Skeletal muscle tissue (tissue), 4 donors: ENCODE data around the gene IFT80. TPM values are rescaled to one million over a fixed set of nuclear protein-coding genes. Genes with fewer than 3 reads are reported as not detected.
A peak's percentile ranks its signal among the peaks of the same experiment; 100 is the strongest.

ENCODE experiments used
- H3K27ac ChIP-seq: one replicate; pipeline ENCODE4 v1.7.0; 2013; ENCODE audit warnings: mild to moderate bottlenecking, low read depth, low read length, inconsistent platforms
- H3K27me3 ChIP-seq, 3 donors: one replicate each; pipeline ENCODE4 v1.7.0; 2013; ENCODE audit warnings: low read length in 3 of 3; ENCODE audit not compliant: control insufficient read depth in 3 of 3, insufficient read depth in 3 of 3
- H3K36me3 ChIP-seq, 3 donors: one replicate each; pipeline ENCODE4 v1.7.0; 2013; ENCODE audit warnings: low read length in 3 of 3; ENCODE audit not compliant: control insufficient read depth in 3 of 3, insufficient read depth in 3 of 3
- H3K4me1 ChIP-seq, 3 donors: one replicate each; pipeline ENCODE4 v1.7.0; 2013; ENCODE audit warnings: low read length in 3 of 3, mild to moderate bottlenecking in 3 of 3; ENCODE audit not compliant: control insufficient read depth in 3 of 3, insufficient read depth in 3 of 3
- H3K4me3 ChIP-seq, 3 donors: one replicate each; pipeline ENCODE4 v1.7.0; 2013; ENCODE audit warnings: low read length in 3 of 3
- H3K9ac ChIP-seq, 3 donors: one replicate each; pipeline ENCODE4 v1.7.0; 2013; ENCODE audit warnings: low read length in 3 of 3, mild to moderate bottlenecking in 3 of 3, moderate library complexity in 2 of 3, low read depth in 1 of 3
- H3K9me3 ChIP-seq, 3 donors: one replicate each; pipeline ENCODE4 v1.7.0; 2013; ENCODE audit warnings: low read length in 3 of 3; ENCODE audit not compliant: control insufficient read depth in 3 of 3
- total RNA-seq: library from RNA; depleted of rRNA; stranded (reverse); fragments of >200 nt; gene quantifications from one replicate; pipeline ENCODE4 v1.2.3, GENCODE V29; 2014
- donor health status: Osteomylitis.

IFT80 gene
- total RNA-seq, 1 donor from 2014 or later, result 19.8 TPM

- H3K4me1 ChIP-seq, result no peaks in the 10 kb centered on the region
- no peaks in the 10 kb centered on the region for H3K27me3 ChIP-seq
- no peaks in the 10 kb centered on the region for H3K9me3 ChIP-seq
- H3K9ac ChIP-seq, result no peak overlapping the region
- no peak overlapping the region for H3K27ac ChIP-seq
- H3K36me3 ChIP-seq, result peaks cover 11 to 41% (median 37%) of the 10 kb centered on the region in 3 donors
- no peak overlapping the region for H3K4me3 ChIP-seq
Measured at GRCh38 chr3:160427832-160428424, 28.9 kb upstream of the IFT80 start.

GRCh38 chr3:160417311-160417710, 18.3 kb upstream of the IFT80 start:
- H3K9me3 ChIP-seq, result no peaks in the 10 kb centered on the region
- no peak overlapping the region for H3K27ac ChIP-seq
- H3K9ac ChIP-seq, result no peak overlapping the region
- no peaks in the 10 kb centered on the region for H3K4me1 ChIP-seq
- no peak overlapping the region for H3K4me3 ChIP-seq
- H3K27me3 ChIP-seq, result no peaks in the 10 kb centered on the region
- H3K36me3 ChIP-seq, result peaks cover 5 to 29% (median 20%) of the 10 kb centered on the region in 3 donors

GRCh38 chr3:160413613-160414248, 14.7 kb upstream of the IFT80 start:
- H3K27ac ChIP-seq, result no peak overlapping the region
- H3K4me3 ChIP-seq, result no peak overlapping the region
- peaks cover 0 to 19% (median 18%) of the 10 kb centered on the region in 3 donors for H3K36me3 ChIP-seq
- H3K9me3 ChIP-seq, result no peaks in the 10 kb centered on the region
- H3K4me1 ChIP-seq, result no peaks in the 10 kb centered on the region
- no peaks in the 10 kb centered on the region for H3K27me3 ChIP-seq
- no peak overlapping the region for H3K9ac ChIP-seq

DNA sequence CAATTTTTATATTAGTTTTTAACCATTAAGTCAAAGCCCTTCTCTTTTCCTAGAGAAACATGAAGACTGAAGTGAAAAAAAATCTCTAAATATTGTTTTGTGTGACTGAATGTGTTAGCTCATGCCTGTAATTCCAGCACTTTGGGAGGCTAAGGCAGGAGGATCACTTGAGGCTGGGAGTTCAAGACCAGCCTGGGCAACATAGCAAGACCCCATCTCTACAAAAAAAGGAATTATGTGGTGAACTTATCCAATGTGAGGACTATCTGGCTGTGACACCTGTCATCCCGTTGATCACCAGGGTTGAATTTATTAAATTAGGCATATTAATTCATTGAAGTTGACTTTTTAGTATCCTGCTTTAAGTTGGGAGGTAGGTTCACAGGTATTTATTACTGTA, 13.5 kb upstream of the IFT80 start:
- Histone ChIP-seq H3K4me1 (no peaks in the 10 kb centered on the region), H3K36me3 (peaks cover 0 to 18% (median 13%) of the 10 kb centered on the region in 3 donors), H3K4me3 (no peak overlapping the region), H3K9ac (no peak overlapping the region), H3K27me3 (no peaks in the 10 kb centered on the region), H3K27ac (no peak overlapping the region), H3K9me3 (no peaks in the 10 kb centered on the region)

DNA sequence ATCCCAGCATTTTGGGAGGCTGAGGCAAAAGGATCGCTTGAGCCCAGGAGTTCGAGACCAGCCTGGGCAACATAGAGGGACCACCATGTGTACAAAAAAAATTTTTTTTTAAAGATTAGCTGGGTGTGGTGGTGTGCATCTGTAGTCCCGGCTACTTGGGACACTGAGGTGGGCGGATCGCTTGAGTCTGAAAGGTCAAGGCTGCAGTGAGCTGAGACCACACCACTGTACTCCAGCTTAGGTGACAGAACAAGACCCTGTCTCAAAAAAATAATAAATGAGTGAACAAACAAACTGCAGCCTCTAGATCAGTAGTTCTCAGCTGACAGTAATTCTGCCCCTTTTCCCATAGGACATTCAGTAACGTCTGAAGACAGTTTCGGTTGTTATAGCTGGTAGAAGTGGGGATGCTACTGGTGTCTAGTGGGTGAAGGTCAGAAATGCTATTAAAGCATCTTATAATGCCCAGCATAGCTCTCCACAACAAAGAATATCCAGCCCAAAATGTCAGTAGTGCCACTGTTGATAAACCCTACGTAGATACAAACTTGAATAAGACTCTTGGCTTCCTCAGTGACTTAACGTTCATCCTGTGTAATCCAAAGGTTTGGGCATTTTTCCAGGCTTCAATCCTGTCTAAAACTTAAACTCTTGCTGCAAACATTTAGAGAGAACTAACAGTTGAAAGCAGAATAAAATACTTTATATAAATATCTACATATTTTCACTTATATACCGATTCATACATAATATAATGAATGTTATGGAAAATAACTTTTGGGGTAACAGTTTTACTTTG, 11.0 kb upstream of the IFT80 start:
- H3K4me1 ChIP-seq, result no peaks in the 10 kb centered on the region
- no peak overlapping the region for H3K27ac ChIP-seq
- H3K9me3 ChIP-seq, result no peaks in the 10 kb centered on the region
- no peaks in the 10 kb centered on the region for H3K27me3 ChIP-seq
- H3K4me3 ChIP-seq, result no peak overlapping the region
- no peak overlapping the region for H3K9ac ChIP-seq
- H3K36me3 ChIP-seq, result peaks cover 0 to 7% (median 4%) of the 10 kb centered on the region in 3 donors

GRCh38 chr3:160403796-160404470, 4.9 kb upstream of the IFT80 start:
- H3K4me1 ChIP-seq, result peaks cover 11 to 14% (median 12%) of the 10 kb centered on the region in 3 donors
- H3K27ac ChIP-seq, result no peak overlapping the region
- H3K27me3 ChIP-seq, result no peaks in the 10 kb centered on the region
- no peak overlapping the region for H3K4me3 ChIP-seq
- H3K9me3 ChIP-seq, result no peaks in the 10 kb centered on the region
- no peak overlapping the region for H3K9ac ChIP-seq
- no peaks in the 10 kb centered on the region for H3K36me3 ChIP-seq

DNA sequence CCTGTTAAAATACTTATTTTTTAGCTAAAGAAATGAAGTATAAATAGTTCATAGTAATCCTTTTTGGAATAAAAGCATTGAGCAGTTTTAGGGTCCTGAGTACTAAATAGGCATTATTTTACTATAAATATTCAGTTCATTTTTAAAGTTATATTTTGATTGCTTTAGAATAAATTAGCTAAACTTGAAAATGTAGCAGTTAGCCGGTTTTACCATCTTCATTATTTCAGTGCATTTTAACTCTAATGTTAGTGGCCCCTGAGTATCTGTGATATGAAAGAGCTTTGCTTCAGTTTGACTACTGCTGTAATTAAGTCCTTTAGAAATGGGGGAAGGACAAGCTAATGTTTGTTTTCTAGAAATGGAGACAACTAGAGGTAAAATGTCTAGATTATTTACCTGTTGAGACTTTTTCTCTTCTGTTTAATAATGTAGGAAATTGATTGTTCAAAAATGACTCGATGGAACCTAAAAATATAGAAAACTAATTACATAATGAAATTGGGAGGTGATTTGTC, 4.1 kb upstream of the IFT80 start:
- no peak overlapping the region for H3K9ac ChIP-seq
- H3K27me3 ChIP-seq, result no peaks in the 10 kb centered on the region
- H3K27ac ChIP-seq, result no peak overlapping the region
- peaks cover 11 to 22% (median 15%) of the 10 kb centered on the region in 3 donors for H3K4me1 ChIP-seq
- H3K36me3 ChIP-seq, result no peaks in the 10 kb centered on the region
- H3K9me3 ChIP-seq, result no peaks in the 10 kb centered on the region
- no peak overlapping the region for H3K4me3 ChIP-seq

GRCh38 chr3:160402221-160403027, 3.4 kb upstream of the IFT80 start:
- peak overlapping the region in 1 of 3 donors; percentile 98 for H3K4me3 ChIP-seq
- H3K9ac ChIP-seq, result no peak overlapping the region

More at GRCh38 chr3:160402221-160403027, 3.4 kb upstream of the IFT80 start:
- Histone ChIP-seq H3K27ac (no peak overlapping the region), H3K9me3 (no peaks in the 10 kb centered on the region), H3K27me3 (no peaks in the 10 kb centered on the region), H3K4me1 (peaks cover 11 to 22% (median 15%) of the 10 kb centered on the region in 3 donors), H3K36me3 (no peaks in the 10 kb centered on the region)
